ENCODE results near the gene MSH5. TPM values are rescaled to one million over a fixed set of nuclear protein-coding genes. Genes with fewer than 3 reads are reported as not detected.

MSH5 gene
- total RNA-seq, 4 donors from 2014 or later: 4.0 to 6.4 (median 4.5) TPM

DNA sequence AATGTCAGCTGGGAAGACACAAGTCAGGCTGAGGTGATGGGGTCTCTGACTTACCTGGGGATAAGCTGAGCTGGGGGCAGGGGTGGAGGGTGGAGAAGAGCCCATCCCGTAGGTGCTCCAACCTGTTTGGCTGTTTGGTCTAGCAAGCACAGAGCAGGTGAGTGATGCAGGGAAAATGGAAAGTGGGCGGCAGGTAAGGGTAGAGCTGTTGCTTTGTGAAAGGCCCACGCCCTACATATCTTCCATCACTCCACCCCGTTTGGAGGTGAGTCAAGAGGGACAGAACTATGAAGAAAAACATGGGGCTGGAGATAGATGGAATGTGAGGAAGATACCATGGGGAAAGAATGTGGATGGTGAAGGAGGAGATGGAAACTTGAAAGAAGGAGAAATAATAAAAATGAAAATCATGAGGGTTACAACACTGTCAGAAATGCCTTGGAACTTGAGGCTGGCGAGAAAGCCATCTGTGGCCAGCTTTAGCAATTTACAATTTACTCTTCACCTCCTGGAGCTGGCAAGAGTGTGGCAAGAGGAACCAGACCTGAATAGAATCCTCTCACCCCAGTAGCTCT is 19.5 kb upstream of the MSH5 start:
- WGBS: 90% methylated on average over 5 of the region's 5 CpGs
- Histone ChIP-seq H3K27ac (replicated peaks in 1 of 4) (no peak overlapping the region), H3K36me3 (peaks cover 0 to 9% (median under 1%) of the 10 kb centered on the region in 4 donors), H3K4me1 (no peaks in the 10 kb centered on the region), H3K4me3 (no peak overlapping the region), H3K9me3 (no peaks in the 10 kb centered on the region), H3K27me3 (no peaks in the 10 kb centered on the region)
- no peak for TF ChIP-seq POLR2AphosphoS5 (IDR thresholded peaks at IDR 0.05)
- no peak for TF ChIP-seq POLR2A (IDR thresholded peaks at IDR 0.05; ENCODE audit: low read depth)
- TF ChIP-seq, protein P1, sequence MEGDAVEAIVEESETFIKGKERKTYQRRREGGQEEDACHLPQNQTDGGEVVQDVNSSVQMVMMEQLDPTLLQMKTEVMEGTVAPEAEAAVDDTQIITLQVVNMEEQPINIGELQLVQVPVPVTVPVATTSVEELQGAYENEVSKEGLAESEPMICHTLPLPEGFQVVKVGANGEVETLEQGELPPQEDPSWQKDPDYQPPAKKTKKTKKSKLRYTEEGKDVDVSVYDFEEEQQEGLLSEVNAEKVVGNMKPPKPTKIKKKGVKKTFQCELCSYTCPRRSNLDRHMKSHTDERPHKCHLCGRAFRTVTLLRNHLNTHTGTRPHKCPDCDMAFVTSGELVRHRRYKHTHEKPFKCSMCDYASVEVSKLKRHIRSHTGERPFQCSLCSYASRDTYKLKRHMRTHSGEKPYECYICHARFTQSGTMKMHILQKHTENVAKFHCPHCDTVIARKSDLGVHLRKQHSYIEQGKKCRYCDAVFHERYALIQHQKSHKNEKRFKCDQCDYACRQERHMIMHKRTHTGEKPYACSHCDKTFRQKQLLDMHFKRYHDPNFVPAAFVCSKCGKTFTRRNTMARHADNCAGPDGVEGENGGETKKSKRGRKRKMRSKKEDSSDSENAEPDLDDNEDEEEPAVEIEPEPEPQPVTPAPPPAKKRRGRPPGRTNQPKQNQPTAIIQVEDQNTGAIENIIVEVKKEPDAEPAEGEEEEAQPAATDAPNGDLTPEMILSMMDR (IDR thresholded peaks at IDR 0.05): no peak
- no peak for TF ChIP-seq EP300 (IDR thresholded peaks at IDR 0.05)
- no peak for DNase-seq (ENCODE audit: extremely low spot score)
- intact Hi-C loops (cut with DNase I): no loop called here

DNA sequence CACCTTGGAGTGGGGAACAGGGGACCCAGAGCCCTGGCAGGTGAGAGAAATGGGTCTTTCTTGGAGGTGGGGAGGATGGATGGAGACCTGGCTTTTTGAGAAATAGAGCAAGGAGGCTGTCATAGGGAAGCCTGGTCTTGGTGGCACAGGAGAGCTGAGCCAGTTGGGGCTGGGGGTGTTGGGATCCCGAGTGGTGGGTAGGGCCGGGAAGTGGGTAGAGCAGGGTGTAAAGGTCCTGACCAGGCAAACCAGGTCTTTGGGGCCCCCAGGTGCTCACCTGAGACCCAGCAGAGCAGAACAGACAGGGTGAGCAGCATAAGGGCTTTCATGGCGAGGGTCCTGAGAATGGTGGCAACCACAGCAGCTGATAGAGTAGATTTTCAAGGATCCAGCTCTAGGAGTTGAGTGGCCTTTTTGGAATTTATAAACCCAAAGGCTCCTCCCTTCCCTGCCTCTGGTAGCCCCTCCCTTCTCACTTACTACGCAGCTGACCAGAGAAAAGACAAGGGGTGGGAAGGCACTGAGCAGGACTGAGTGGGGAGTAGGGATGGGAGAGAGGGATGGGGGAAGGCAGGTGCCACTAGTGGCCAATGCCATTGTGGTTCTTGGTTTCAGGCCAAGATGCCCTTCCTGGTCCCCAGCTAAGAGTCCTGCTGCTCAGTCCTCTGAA is 18.3 kb upstream of the MSH5 start, which contains the start of gene LY6G6C:
LY6G6C (minus strand) TSS at position 396 of the 670 bp plus-strand sequence; CDS start at position 329, 67 bp downstream.
- Histone ChIP-seq H3K27ac (replicated peaks in 1 of 4) (no peak within 1 kb of the TSS), H3K9me3 (no peaks in the 10 kb centered on the region), H3K36me3 (peaks cover 6 to 21% (median 9%) of the 10 kb centered on the region in 4 donors), H3K4me3 (no peak within 1 kb of the TSS), H3K4me1 (no peaks in the 10 kb centered on the region), H3K27me3 (no peaks in the 10 kb centered on the region)
- TF ChIP-seq EP300 (IDR thresholded peaks at IDR 0.05) (no peak), POLR2AphosphoS5 (IDR thresholded peaks at IDR 0.05) (no peak), POLR2A (IDR thresholded peaks at IDR 0.05; ENCODE audit: low read depth) (no peak)
- TF ChIP-seq, protein P1 (IDR thresholded peaks at IDR 0.05): no peak
- WGBS: 84% methylated on average over 4 of the region's 4 CpGs
- intact Hi-C loops (cut with DNase I): no loop called here
- DNase-seq (ENCODE audit: extremely low spot score): no peak

DNA sequence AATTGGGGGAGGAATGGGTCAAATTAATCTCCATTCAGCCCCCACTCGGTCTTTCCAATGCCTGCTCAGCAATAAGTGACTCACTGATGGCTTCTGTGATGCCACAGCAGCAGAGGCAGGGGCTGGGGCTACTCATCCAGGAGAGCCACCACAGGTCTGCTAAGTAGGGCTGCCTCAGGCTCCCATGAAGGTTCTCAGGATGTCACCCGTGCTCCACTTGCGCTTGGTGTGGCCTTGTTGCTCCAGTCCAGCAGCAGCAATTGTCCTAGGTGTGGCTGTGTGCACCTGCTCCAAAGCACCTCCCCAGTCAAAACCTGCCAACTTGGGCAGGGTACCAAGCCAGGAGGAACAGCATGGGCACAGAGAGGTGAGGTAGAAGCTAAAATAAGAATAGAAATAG is 17.6 kb upstream of the MSH5 start:
- Histone ChIP-seq H3K9me3 (no peaks in the 10 kb centered on the region), H3K27me3 (no peaks in the 10 kb centered on the region), H3K27ac (replicated peaks in 1 of 4) (no peak overlapping the region), H3K4me3 (no peak overlapping the region), H3K4me1 (peaks cover 0 to 7% (median 4%) of the 10 kb centered on the region in 4 donors), H3K36me3 (peaks cover 13 to 28% (median 14%) of the 10 kb centered on the region in 4 donors)
- no peak for TF ChIP-seq POLR2AphosphoS5 (IDR thresholded peaks at IDR 0.05)
- no peak for DNase-seq (ENCODE audit: extremely low spot score)
- WGBS: 100% methylated on average over 2 of the region's 3 CpGs
- intact Hi-C loops (cut with DNase I): no loop called here

DNA sequence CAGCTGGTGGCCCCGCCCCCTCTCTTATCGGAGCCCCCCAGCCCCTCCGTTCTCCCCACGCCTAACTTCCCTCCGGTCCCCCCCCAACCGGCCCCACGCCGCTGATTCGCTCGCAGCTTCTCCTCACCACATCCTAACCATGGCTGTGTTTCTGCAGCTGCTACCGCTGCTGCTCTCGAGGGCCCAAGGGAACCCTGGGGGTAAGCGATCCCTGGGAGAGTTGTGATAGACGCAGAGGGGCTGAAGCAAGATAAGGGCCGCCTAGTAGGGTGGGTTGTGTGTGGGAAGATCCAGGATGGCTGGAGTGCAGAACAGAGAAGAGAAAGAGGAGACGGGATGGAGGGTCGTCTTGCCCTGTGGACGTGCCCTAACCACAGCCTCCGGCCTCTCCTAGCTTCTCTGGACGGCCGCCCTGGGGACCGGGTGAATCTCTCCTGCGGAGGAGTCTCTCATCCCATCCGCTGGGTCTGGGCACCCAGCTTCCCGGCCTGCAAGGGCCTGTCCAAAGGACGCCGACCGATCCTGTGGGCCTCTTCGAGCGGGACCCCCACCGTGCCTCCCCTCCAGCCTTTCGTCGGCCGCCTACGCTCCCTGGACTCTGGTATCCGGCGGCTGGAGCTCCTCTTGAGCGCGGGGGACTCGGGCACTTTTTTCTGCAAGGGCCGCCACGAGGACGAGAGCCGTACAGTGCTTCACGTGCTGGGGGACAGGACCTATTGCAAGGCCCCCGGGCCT is 16.4 kb upstream of the MSH5 start, which contains the start of gene MPIG6B:
MPIG6B (plus strand) TSS at position 129 of the 735 bp plus-strand sequence; CDS start at position 140, 11 bp downstream.
- 78% methylated on average over 46 of the region's 46 CpGs for WGBS
- no peaks in the 10 kb centered on the region for H3K27me3 ChIP-seq
- H3K36me3 ChIP-seq: peaks cover 17 to 39% (median 26%) of the 10 kb centered on the region in 4 donors
- H3K4me3 ChIP-seq: no peak within 1 kb of the TSS
- H3K27ac ChIP-seq (replicated peaks in 1 of 4): no peak within 1 kb of the TSS
- intact Hi-C loops (cut with DNase I): no loop called here
- H3K9me3 ChIP-seq: no peaks in the 10 kb centered on the region
- H3K4me1 ChIP-seq: peaks cover 6 to 19% (median 17%) of the 10 kb centered on the region in 4 donors
- DNase-seq (ENCODE audit: extremely low spot score): no peak
- TF ChIP-seq, protein P1 (IDR thresholded peaks at IDR 0.05): no peak
- TF ChIP-seq POLR2A (IDR thresholded peaks at IDR 0.05; ENCODE audit: low read depth): no peak
- TF ChIP-seq EP300 (IDR thresholded peaks at IDR 0.05): no peak
- no peak for TF ChIP-seq POLR2AphosphoS5 (IDR thresholded peaks at IDR 0.05)

All from esophagus muscularis mucosa (tissue), 4 donors.